Small intestine (tissue), 16 donors: ENCODE results near the gene TRIM77. TPM values are rescaled to one million over a fixed set of nuclear protein-coding genes. Genes with fewer than 3 reads are reported as not detected.
"Not testable (repeated sequence)": the region's sequence is repeated elsewhere in the genome, so short reads cannot be mapped to it uniquely, and the experiment has no call there.

Experiments used
- DNase-seq, 2 donors: peaks; one replicate each; pipeline versions ENCODE4 v3.0.0 to v3.0.0-alpha.2; 2013
- FAIRE-seq: peaks from 2 replicates; lab custom pipeline; 2012; peaks lifted over from hg19 to GRCh38; lab: Jason Lieb, UNC
- H3K27ac ChIP-seq, 3 donors: one replicate each; pipeline ENCODE4 v1.5.1; 2013; ENCODE audit warnings: low read length in 2 of 3, mild to moderate bottlenecking in 2 of 3, control low read depth in 1 of 3, inconsistent platforms in 1 of 3, low read depth in 1 of 3, moderate library complexity in 1 of 3
- H3K27me3 ChIP-seq, 3 donors: one replicate each; pipeline ENCODE4 v1.6.1; 2013; ENCODE audit warnings: low read length in 3 of 3, inconsistent platforms in 1 of 3; ENCODE audit not compliant: control insufficient read depth in 3 of 3, insufficient read depth in 3 of 3
- H3K36me3 ChIP-seq, 3 donors: one replicate each; pipeline ENCODE4 v1.6.1; 2013; ENCODE audit warnings: low read length in 3 of 3, inconsistent platforms in 1 of 3, low read depth in 1 of 3, mild to moderate bottlenecking in 1 of 3, moderate library complexity in 1 of 3; ENCODE audit not compliant: control insufficient read depth in 3 of 3, insufficient read depth in 2 of 3
- H3K4me1 ChIP-seq, 3 donors: one replicate each; pipeline ENCODE4 v1.6.1; 2013; ENCODE audit warnings: low read length in 2 of 3, inconsistent platforms in 1 of 3, low read depth in 1 of 3, mild to moderate bottlenecking in 1 of 3, moderate library complexity in 1 of 3; ENCODE audit not compliant: control insufficient read depth in 3 of 3, insufficient read depth in 2 of 3
- H3K4me3 ChIP-seq, 3 donors: one replicate each; pipeline ENCODE4 v1.5.1; 2013; ENCODE audit warnings: low read length in 3 of 3, control low read depth in 1 of 3, inconsistent platforms in 1 of 3, low read depth in 1 of 3, mild to moderate bottlenecking in 1 of 3, moderate library complexity in 1 of 3
- H3K9me3 ChIP-seq, 2 donors: one replicate each; pipeline ENCODE4 v1.6.1; 2013; ENCODE audit warnings: low read depth in 1 of 2, low read length in 1 of 2; ENCODE audit not compliant: control insufficient read depth in 2 of 2, insufficient read depth in 1 of 2
- WGBS, 3 donors: extraction: QIAGEN DNeasy Blood & Tissue Kit; methylation state at CpG; one replicate each; pipeline ENCODE4 v1.1.7; 2013; 5-methylcytosine and 5-hydroxymethylcytosine counted together
- long read RNA-seq, 10 donors: transcript quantifications; one replicate each; lab custom pipeline, GENCODE V29; 2026
- polyA plus RNA-seq, 4 donors: library from polyadenylated mRNA; stranded (reverse) in 3 of 4; unstranded in 1 of 4; fragments of 200-250 nt in 3 of 4; fragments of 120-200 nt in 1 of 4; gene quantifications; one replicate each; pipeline versions ENCODE4 v1.2.1 to v1.2.3, GENCODE V29; 2013
- donor health status: healthy with polysubstance abuse.
- donor health status: control.
- donor health status: control.
- donor health status: Bipolar disorder and iron deficiency.
- donor health status: healthy.

Gene TRIM77
- not detected for polyA plus RNA-seq
- long read RNA-seq, donor 1 = 0 reads
- long read RNA-seq, donor 2 = 0 reads
- long read RNA-seq, donor 3 = 0 reads
- long read RNA-seq, donor 4 = 0 reads
- long read RNA-seq, donor 5 = 0 reads
- long read RNA-seq, donor 6 = 0 reads
- long read RNA-seq, donor 7 = 0 reads
- long read RNA-seq, donor 8 = 0 reads
- long read RNA-seq, donor 9 = 0 reads
- long read RNA-seq, donor 10 = 0 reads

GRCh38 chr11:89709999-89710398, at the start of gene TRIM77:
TSS of gene TRIM77 (plus strand) at chr11:89710299. CDS start at chr11:89710299, 0 bp downstream.
- not testable (repeated sequence) for DNase-seq, H3K27ac ChIP-seq, H3K36me3 ChIP-seq, H3K9me3 ChIP-seq, FAIRE-seq, H3K4me3 ChIP-seq, H3K27me3 ChIP-seq, H3K4me1 ChIP-seq
- WGBS, 3 donors = 77 to 86% (median 83%) methylated on average over 2 of the region's 2 CpGs

GRCh38 chr11:89667001-89667400, 43.1 kb upstream of the TRIM77 start:
- Histone ChIP-seq H3K27me3 (no peaks in the 10 kb centered on the region), H3K4me1 (no peaks in the 10 kb centered on the region), H3K9me3 (no peaks in the 10 kb centered on the region), H3K36me3 (no peaks in the 10 kb centered on the region), H3K4me3 (no peak overlapping the region), H3K27ac (no peak overlapping the region)
- FAIRE-seq (no peak), DNase-seq (peak in 1 of 2 donors; percentile 20)
- 46 to 71% (median 54%) methylated on average over 3 of the region's 3 CpGs for WGBS, 3 donors

- H3K36me3 ChIP-seq, H3K9me3 ChIP-seq, H3K27ac ChIP-seq, H3K27me3 ChIP-seq, FAIRE-seq, H3K4me1 ChIP-seq, H3K4me3 ChIP-seq, DNase-seq: not testable (repeated sequence)
- WGBS, 3 donors = 77 to 79% (median 77%) methylated on average over 6 of the region's 6 CpGs
These were observed 41.9 kb upstream of the TRIM77 start for GRCh38 chr11:89668158-89668557.

GRCh38 chr11:89669586-89669985, 40.5 kb upstream of the TRIM77 start:
- H3K4me1 ChIP-seq, H3K27me3 ChIP-seq, H3K27ac ChIP-seq, DNase-seq, H3K4me3 ChIP-seq, FAIRE-seq, H3K36me3 ChIP-seq, H3K9me3 ChIP-seq: not testable (repeated sequence)

- H3K27me3 ChIP-seq, FAIRE-seq, H3K36me3 ChIP-seq, H3K4me3 ChIP-seq, H3K9me3 ChIP-seq, DNase-seq, H3K4me1 ChIP-seq, H3K27ac ChIP-seq: not testable (repeated sequence)
- WGBS, 3 donors = 57 to 67% (median 61%) methylated on average over 4 of the region's 4 CpGs
These were observed 40.0 kb upstream of the TRIM77 start for GRCh38 chr11:89669993-89670669.

- FAIRE-seq, H3K4me1 ChIP-seq, DNase-seq, H3K36me3 ChIP-seq, H3K27ac ChIP-seq, H3K27me3 ChIP-seq, H3K9me3 ChIP-seq, H3K4me3 ChIP-seq: not testable (repeated sequence)
These were observed 37.6 kb upstream of the TRIM77 start for GRCh38 chr11:89672547-89672946.

GRCh38 chr11:89673380-89673779, 36.7 kb upstream of the TRIM77 start:
- not testable (repeated sequence) for H3K4me3 ChIP-seq, H3K27me3 ChIP-seq, DNase-seq, H3K36me3 ChIP-seq, H3K4me1 ChIP-seq, FAIRE-seq, H3K27ac ChIP-seq, H3K9me3 ChIP-seq
- 11 to 46% (median 17%) methylated on average over 2 of the region's 2 CpGs for WGBS, 3 donors

- not testable (repeated sequence) for H3K4me1 ChIP-seq, H3K4me3 ChIP-seq, H3K36me3 ChIP-seq, H3K9me3 ChIP-seq, DNase-seq, H3K27me3 ChIP-seq, H3K27ac ChIP-seq
- 22 to 41% (median 32%) methylated on average over 2 of the region's 2 CpGs for WGBS, 3 donors
- peak; percentile 44 for FAIRE-seq
These were observed 34.7 kb upstream of the TRIM77 start for GRCh38 chr11:89675383-89675782.

- 13 to 36% (median 21%) methylated on average over 4 of the region's 4 CpGs for WGBS, 3 donors
- H3K4me3 ChIP-seq, H3K27ac ChIP-seq, H3K4me1 ChIP-seq, H3K9me3 ChIP-seq, DNase-seq, H3K36me3 ChIP-seq, FAIRE-seq, H3K27me3 ChIP-seq: not testable (repeated sequence)
These were observed 34.2 kb upstream of the TRIM77 start for GRCh38 chr11:89675948-89676347.
